ENCODE results near the gene FRMD4B. TPM values are rescaled to one million over a fixed set of nuclear protein-coding genes. Genes with fewer than 3 reads are reported as not detected.
A peak's percentile ranks its signal among the peaks of the same experiment; 100 is the strongest.

Gene FRMD4B
- total and polyA plus RNA-seq, 10 of the 15 experiments (the other 5 are each of a cell fraction or from before 2014, with no cell fraction given) = 3.9 to 11.4 (median 8.0) TPM

DNA sequence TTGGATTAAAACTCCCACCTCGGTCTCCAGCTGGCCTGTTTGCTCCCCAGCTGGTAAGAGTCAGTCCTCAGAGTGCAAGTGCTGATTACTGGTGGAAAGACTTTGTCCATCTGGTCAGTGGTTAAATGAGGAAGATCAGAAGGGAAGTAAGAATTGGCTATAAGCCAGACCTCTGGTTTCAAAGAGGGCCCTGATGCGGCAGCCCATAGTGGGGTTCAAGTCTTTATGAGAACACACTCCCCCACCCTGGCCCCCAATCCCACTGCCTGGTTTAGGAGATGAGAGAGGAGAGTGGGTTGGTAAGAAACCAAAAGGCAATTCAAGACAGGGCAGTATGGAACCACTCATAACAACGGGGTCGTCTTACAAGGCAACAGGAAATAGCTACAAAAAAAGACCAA lies 65.0 kb downstream of the FRMD4B start (continued):
- TF ChIP-seq, protein P1, sequence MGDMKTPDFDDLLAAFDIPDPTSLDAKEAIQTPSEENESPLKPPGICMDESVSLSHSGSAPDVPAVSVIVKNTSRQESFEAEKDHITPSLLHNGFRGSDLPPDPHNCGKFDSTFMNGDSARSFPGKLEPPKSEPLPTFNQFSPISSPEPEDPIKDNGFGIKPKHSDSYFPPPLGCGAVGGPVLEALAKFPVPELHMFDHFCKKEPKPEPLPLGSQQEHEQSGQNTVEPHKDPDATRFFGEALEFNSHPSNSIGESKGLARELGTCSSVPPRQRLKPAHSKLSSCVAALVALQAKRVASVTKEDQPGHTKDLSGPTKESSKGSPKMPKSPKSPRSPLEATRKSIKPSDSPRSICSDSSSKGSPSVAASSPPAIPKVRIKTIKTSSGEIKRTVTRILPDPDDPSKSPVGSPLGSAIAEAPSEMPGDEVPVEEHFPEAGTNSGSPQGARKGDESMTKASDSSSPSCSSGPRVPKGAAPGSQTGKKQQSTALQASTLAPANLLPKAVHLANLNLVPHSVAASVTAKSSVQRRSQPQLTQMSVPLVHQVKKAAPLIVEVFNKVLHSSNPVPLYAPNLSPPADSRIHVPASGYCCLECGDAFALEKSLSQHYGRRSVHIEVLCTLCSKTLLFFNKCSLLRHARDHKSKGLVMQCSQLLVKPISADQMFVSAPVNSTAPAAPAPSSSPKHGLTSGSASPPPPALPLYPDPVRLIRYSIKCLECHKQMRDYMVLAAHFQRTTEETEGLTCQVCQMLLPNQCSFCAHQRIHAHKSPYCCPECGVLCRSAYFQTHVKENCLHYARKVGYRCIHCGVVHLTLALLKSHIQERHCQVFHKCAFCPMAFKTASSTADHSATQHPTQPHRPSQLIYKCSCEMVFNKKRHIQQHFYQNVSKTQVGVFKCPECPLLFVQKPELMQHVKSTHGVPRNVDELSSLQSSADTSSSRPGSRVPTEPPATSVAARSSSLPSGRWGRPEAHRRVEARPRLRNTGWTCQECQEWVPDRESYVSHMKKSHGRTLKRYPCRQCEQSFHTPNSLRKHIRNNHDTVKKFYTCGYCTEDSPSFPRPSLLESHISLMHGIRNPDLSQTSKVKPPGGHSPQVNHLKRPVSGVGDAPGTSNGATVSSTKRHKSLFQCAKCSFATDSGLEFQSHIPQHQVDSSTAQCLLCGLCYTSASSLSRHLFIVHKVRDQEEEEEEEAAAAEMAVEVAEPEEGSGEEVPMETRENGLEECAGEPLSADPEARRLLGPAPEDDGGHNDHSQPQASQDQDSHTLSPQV (IDR thresholded peaks at IDR 0.05) = no peak
- TF ChIP-seq RAD21 (IDR thresholded peaks at IDR 0.05; ENCODE audit: insufficient read depth, low read depth, low read length) (no peak), TAF1 (IDR thresholded peaks at IDR 0.05; ENCODE audit: borderline replicate concordance, low read depth, low read length) (no peak), CREB1 (IDR thresholded peaks at IDR 0.05; ENCODE audit: low read depth) (0 out of 2 replicates have a peak, but pooled peaks have one; percentile 23), TCF12 (IDR thresholded peaks at IDR 0.05; ENCODE audit: low read depth, low read length) (peak; percentile 93), EP300 (IDR thresholded peaks at IDR 0.05; ENCODE audit: borderline replicate concordance in 1 of 2, control insufficient read depth in 1 of 2, low read depth in 2 of 2, low read length in 2 of 2) (peak in 1 of 2 experiments; percentile 59; a peak in 2 of 4 replicates), SIN3A (IDR thresholded peaks at IDR 0.05; ENCODE audit: low read depth, low read length) (no peak), ESRRA (IDR thresholded peaks at IDR 0.05; ENCODE audit: low read length) (no peak), MTA2 (IDR thresholded peaks at IDR 0.05; ENCODE audit: low read depth) (peak; percentile 65), SREBF1 (IDR thresholded peaks at IDR 0.05; ENCODE audit: low read length) (no peak), IKZF1 (conservative IDR thresholded peaks at IDR 0.05) (peak; percentile 76), RBBP5 (conservative IDR thresholded peaks at IDR 0.05) (no peak), ZNF274 (IDR thresholded peaks at IDR 0.05; ENCODE audit: insufficient read depth, insufficient read length) (no peak), ZNF622 (IDR thresholded peaks at IDR 0.05) (no peak), BCL11A (IDR thresholded peaks at IDR 0.05; ENCODE audit: low read depth, low read length) (peak; percentile 72; the same call in 1 of the 2 replicates), PAX5 (IDR thresholded peaks at IDR 0.05; ENCODE audit: borderline replicate concordance, low read depth, low read length) (peak; percentile 49; the same call in 1 of the 2 replicates), WRNIP1 (IDR thresholded peaks at IDR 0.05; ENCODE audit: borderline replicate concordance, low read depth, low read length) (no peak)
- TF ChIP-seq, protein P2, sequence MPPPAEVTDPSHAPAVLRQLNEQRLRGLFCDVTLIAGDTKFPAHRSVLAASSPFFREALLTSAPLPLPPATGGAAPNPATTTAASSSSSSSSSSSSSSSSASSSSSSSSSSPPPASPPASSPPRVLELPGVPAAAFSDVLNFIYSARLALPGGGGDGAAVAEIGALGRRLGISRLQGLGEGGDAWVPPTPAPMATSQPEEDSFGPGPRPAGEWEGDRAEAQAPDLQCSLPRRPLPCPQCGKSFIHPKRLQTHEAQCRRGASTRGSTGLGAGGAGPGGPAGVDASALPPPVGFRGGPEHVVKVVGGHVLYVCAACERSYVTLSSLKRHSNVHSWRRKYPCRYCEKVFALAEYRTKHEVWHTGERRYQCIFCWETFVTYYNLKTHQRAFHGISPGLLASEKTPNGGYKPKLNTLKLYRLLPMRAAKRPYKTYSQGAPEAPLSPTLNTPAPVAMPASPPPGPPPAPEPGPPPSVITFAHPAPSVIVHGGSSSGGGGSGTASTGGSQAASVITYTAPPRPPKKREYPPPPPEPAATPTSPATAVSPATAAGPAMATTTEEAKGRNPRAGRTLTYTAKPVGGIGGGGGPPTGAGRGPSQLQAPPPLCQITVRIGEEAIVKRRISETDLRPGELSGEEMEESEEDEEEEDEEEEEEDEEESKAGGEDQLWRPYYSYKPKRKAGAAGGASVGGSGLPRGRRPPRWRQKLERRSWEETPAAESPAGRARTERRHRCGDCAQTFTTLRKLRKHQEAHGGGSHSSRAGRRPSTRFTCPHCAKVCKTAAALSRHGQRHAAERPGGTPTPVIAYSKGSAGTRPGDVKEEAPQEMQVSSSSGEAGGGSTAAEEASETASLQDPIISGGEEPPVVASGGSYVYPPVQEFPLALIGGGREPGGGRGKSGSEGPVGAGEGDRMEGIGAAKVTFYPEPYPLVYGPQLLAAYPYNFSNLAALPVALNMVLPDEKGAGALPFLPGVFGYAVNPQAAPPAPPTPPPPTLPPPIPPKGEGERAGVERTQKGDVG (CRISPR knock-in tag; IDR thresholded peaks at IDR 0.05) = no peak
- TF ChIP-seq, protein P3, sequence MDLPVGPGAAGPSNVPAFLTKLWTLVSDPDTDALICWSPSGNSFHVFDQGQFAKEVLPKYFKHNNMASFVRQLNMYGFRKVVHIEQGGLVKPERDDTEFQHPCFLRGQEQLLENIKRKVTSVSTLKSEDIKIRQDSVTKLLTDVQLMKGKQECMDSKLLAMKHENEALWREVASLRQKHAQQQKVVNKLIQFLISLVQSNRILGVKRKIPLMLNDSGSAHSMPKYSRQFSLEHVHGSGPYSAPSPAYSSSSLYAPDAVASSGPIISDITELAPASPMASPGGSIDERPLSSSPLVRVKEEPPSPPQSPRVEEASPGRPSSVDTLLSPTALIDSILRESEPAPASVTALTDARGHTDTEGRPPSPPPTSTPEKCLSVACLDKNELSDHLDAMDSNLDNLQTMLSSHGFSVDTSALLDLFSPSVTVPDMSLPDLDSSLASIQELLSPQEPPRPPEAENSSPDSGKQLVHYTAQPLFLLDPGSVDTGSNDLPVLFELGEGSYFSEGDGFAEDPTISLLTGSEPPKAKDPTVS (IDR thresholded peaks at IDR 0.05; ENCODE audit: low read depth, low read length) = no peak
- TF ChIP-seq, protein P4, sequence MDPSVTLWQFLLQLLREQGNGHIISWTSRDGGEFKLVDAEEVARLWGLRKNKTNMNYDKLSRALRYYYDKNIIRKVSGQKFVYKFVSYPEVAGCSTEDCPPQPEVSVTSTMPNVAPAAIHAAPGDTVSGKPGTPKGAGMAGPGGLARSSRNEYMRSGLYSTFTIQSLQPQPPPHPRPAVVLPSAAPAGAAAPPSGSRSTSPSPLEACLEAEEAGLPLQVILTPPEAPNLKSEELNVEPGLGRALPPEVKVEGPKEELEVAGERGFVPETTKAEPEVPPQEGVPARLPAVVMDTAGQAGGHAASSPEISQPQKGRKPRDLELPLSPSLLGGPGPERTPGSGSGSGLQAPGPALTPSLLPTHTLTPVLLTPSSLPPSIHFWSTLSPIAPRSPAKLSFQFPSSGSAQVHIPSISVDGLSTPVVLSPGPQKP (IDR thresholded peaks at IDR 0.05; ENCODE audit: low read depth, low read length) = no peak
- TF ChIP-seq, protein P5, sequence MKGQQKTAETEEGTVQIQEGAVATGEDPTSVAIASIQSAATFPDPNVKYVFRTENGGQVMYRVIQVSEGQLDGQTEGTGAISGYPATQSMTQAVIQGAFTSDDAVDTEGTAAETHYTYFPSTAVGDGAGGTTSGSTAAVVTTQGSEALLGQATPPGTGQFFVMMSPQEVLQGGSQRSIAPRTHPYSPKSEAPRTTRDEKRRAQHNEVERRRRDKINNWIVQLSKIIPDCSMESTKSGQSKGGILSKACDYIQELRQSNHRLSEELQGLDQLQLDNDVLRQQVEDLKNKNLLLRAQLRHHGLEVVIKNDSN (IDR thresholded peaks at IDR 0.05; ENCODE audit: borderline replicate concordance, extremely low read length, insufficient read depth, low read depth, low read length) = no peak
